MM.1S (cell line): Measurements from ENCODE around the gene MIPOL1.

ENCODE experiments used
- DNase-seq: peaks from one replicate; pipeline ENCODE4 v3.0.0-alpha.2; 2015
- H2AFZ ChIP-seq: fragments of 300-600 bp; sonication (generic); 2 replicates; pipeline ENCODE4 v1.6.0; 2016; ENCODE audit warnings: antibody characterized with exemption, low read length
- H3F3A ChIP-seq: fragments of 300-600 bp; sonication (generic); 2 replicates; pipeline ENCODE4 v1.6.1; 2016; ENCODE audit warnings: mild to moderate bottlenecking, antibody characterized with exemption, low read length, moderate library complexity, mixed read lengths; ENCODE audit not compliant: insufficient read depth
- H3K27ac ChIP-seq: fragments of 300-600 bp; sonication (generic); 2 replicates; pipeline ENCODE4 v1.5.1; 2016; ENCODE audit warnings: mild to moderate bottlenecking, low read length
- H3K27me3 ChIP-seq: fragments of 300-600 bp; sonication (generic); replicated peaks from 2 replicates; pipeline ENCODE4 v1.6.0; 2016; ENCODE audit warnings: low read length; ENCODE audit not compliant: insufficient read depth
- H3K36me3 ChIP-seq: fragments of 300-600 bp; sonication (generic); replicated peaks from 2 replicates; pipeline ENCODE4 v1.6.1; 2016; ENCODE audit warnings: mild to moderate bottlenecking, low read length, mixed read lengths; ENCODE audit not compliant: insufficient read depth
- H3K4me1 ChIP-seq: fragments of 300-600 bp; sonication (generic); 2 replicates; pipeline ENCODE4 v1.6.1; 2016; ENCODE audit warnings: low read length, mixed read lengths
- H3K4me2 ChIP-seq: fragments of 300-600 bp; sonication (generic); 2 replicates; pipeline ENCODE4 v1.6.0; 2016; ENCODE audit warnings: low read depth, low read length
- H3K4me3 ChIP-seq: fragments of 300-600 bp; sonication (generic); 2 replicates; pipeline ENCODE4 v1.5.1; 2016; ENCODE audit warnings: low read length, mixed read lengths
- H3K79me2 ChIP-seq: fragments of 300-600 bp; sonication (generic); 2 replicates; pipeline ENCODE4 v1.6.1; 2016; ENCODE audit warnings: mixed run types, low read length, mixed read lengths
- H3K9ac ChIP-seq: fragments of 300-600 bp; sonication (generic); 2 replicates; pipeline ENCODE4 v1.6.1; 2016; ENCODE audit warnings: low read length, mixed read lengths
- H3K9me2 ChIP-seq: fragments of 300-600 bp; sonication (generic); replicated peaks from 2 replicates; pipeline ENCODE4 v1.6.1; 2016; ENCODE audit warnings: mild to moderate bottlenecking, low read length, mixed read lengths; ENCODE audit not compliant: insufficient read depth
- H3K9me3 ChIP-seq: fragments of 300-600 bp; sonication (generic); replicated peaks from 2 replicates; pipeline ENCODE4 v1.6.1; 2016; ENCODE audit warnings: mild to moderate bottlenecking, low read length, mixed read lengths; ENCODE audit not compliant: insufficient read depth
- H4K20me1 ChIP-seq: fragments of 300-600 bp; sonication (generic); 2 replicates; pipeline ENCODE4 v1.6.1; 2016; ENCODE audit warnings: mild to moderate bottlenecking, low read length, moderate library complexity, mixed read lengths; ENCODE audit not compliant: insufficient read depth
- EZH2 ChIP-seq: fragments of 300-600 bp; sonication (generic); optimal IDR thresholded peaks from 2 replicates; pipeline ENCODE3; 2017; ENCODE audit warnings: low read depth, mild to moderate bottlenecking, antibody characterized with exemption, low read length, mixed read lengths
- EZH2phosphoT487 ChIP-seq: fragments of 300-600 bp; sonication (generic); IDR thresholded peaks from 2 replicates; pipeline ENCODE4 v1.6.1; 2018; ENCODE audit warnings: antibody characterized with exemption, low read length
- TF ChIP-seq, protein P1 (sequence below): fragments of 300-600 bp; sonication (generic); IDR thresholded peaks from 2 replicates; pipeline ENCODE4 v1.5.1; 2016; ENCODE audit warnings: antibody characterized with exemption, low read length, mixed read lengths

The MIPOL1 gene

DNA sequence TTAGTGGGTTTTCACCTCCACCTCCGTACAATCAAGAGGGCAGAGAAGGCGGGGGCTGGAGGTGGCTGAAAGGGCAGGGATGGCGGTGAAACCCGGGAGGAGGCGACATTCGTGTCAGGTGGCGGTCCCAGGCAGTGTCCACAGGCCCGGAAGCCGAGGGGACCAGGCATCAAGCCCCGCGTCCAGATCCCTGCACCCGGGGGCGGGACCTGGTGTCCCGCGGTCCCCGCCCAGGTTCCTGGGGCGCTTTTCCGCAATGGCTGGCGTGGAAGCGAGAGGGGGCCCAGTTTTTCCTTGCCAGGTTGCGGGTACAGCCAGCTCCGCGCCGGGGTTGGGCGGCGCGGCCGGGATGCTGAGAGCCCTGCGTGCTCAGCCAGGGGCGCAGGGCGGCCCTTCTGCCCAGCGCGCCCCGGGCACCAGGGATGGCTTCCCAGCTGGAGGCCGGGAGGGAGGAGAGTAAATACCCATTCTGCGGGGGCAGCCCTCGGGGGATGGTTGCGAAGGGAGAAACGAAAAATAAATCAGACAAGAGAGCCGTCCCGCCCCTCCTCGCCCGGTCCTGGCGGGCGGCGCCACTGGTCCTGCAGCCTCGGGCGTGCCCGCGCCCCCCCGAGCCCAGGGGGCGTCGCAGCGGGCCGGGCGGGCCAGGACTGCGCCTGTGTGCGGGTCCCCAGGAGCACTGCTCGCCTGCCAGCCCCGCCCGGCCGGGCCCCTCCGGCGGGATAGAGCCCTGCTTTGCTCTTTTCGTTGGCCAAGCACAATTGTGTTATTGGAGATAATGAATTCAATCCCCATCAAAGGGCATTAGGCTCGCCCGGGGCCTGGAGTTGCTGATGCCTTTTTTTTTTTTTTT lies 385.8 kb downstream of the MIPOL1 start:
- Histone ChIP-seq H3K27me3 (no peaks in the 10 kb centered on the region), H3F3A (no peaks in the 10 kb centered on the region), H3K4me2 (no peak overlapping the region), H4K20me1 (no peaks in the 10 kb centered on the region), H3K27ac (no peak overlapping the region), H3K4me3 (no peak overlapping the region), H3K79me2 (no peaks in the 10 kb centered on the region), H3K4me1 (no peaks in the 10 kb centered on the region), H3K9me3 (no peaks in the 10 kb centered on the region), H3K36me3 (no peaks in the 10 kb centered on the region), H3K9ac (no peak overlapping the region), H2AFZ (no peak overlapping the region), H3K9me2 (no peaks in the 10 kb centered on the region)
- no peak for TF ChIP-seq EZH2
- TF ChIP-seq, protein P1, sequence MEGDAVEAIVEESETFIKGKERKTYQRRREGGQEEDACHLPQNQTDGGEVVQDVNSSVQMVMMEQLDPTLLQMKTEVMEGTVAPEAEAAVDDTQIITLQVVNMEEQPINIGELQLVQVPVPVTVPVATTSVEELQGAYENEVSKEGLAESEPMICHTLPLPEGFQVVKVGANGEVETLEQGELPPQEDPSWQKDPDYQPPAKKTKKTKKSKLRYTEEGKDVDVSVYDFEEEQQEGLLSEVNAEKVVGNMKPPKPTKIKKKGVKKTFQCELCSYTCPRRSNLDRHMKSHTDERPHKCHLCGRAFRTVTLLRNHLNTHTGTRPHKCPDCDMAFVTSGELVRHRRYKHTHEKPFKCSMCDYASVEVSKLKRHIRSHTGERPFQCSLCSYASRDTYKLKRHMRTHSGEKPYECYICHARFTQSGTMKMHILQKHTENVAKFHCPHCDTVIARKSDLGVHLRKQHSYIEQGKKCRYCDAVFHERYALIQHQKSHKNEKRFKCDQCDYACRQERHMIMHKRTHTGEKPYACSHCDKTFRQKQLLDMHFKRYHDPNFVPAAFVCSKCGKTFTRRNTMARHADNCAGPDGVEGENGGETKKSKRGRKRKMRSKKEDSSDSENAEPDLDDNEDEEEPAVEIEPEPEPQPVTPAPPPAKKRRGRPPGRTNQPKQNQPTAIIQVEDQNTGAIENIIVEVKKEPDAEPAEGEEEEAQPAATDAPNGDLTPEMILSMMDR: no peak
- TF ChIP-seq EZH2phosphoT487: no peak
- no peak for DNase-seq

DNA sequence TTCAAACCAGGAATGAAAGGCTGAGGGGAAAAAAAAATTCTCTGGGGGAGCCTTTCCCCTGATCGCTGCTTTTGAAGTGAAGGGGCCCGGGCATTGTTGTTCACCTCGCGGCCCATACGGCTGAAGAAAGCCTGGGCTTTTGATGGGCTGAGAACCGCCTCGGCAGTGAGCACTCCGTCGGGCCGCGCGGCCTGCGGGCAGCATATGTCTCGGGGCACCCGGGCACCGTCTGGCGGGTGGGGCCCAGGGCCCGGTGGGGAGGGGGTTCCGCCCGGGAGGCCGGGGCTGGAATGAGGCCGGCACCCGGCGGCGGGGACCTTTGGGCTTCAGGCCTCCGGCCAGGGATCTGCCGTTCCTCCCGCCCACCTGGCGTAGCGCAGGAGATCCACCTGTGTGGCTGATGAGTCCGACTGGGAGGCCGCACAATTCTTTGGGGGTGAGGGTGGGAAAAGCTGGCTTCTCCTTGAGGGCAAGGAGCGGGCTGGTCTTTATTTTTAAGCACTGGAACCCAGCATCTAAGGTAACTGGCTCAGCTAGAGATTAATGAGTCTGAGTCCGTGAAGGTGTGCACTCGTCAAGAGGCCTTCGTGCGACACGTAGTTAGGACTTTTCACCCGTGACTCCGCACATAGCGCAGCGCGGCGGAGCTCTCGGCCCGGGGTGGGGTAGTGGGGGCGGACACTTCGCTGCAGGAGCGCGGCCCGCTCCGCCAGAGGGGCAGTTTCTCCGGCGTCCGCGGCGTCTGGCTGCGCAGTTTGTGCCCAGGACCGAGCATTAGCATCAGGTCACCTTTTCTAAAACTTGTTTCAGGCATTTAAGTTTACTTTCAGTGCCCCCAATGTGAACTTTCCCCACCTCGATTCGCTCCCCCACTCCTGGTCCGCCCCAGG lies 386.7 kb downstream of the MIPOL1 start:
- Histone ChIP-seq H3F3A (no peaks in the 10 kb centered on the region), H4K20me1 (no peaks in the 10 kb centered on the region), H3K9me2 (no peaks in the 10 kb centered on the region), H3K4me1 (no peaks in the 10 kb centered on the region), H3K9me3 (no peaks in the 10 kb centered on the region), H3K27me3 (no peaks in the 10 kb centered on the region), H3K27ac (no peak overlapping the region), H3K36me3 (no peaks in the 10 kb centered on the region), H3K9ac (no peak overlapping the region), H3K4me2 (no peak overlapping the region), H2AFZ (no peak overlapping the region), H3K79me2 (no peaks in the 10 kb centered on the region), H3K4me3 (no peak overlapping the region)
- DNase-seq: no peak
- TF ChIP-seq, protein P1: no peak
- TF ChIP-seq EZH2phosphoT487 (no peak), EZH2 (no peak)

DNA sequence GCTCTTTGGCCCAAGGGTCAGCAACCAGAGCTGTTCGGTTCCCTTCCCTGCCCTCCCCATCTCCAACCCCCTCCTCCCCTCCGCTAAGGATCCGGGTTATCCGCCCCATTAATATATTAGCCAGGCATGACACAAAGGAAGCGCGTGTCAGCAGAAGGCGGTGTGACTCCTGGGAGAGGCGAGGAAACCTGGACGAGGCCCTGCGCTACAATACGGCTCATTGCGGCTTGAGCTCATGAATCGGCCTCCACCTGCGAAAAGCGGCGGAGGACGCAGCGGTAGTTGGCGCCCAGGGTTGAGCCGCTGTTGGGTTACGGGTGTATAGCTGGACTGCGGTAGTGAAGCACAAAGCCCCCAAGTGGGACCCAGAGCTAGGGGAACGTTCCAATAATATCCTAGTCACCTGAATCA lies 387.4 kb downstream of the MIPOL1 start:
- H4K20me1 ChIP-seq: no peaks in the 10 kb centered on the region
- no peak overlapping the region for H3K9ac ChIP-seq
- TF ChIP-seq, protein P1: no peak
- H3K36me3 ChIP-seq: no peaks in the 10 kb centered on the region
- no peaks in the 10 kb centered on the region for H3K27me3 ChIP-seq
- no peak overlapping the region for H3K4me2 ChIP-seq
- H3K27ac ChIP-seq: no peak overlapping the region
- H3K9me2 ChIP-seq: no peaks in the 10 kb centered on the region
- DNase-seq: no peak
- no peaks in the 10 kb centered on the region for H3K4me1 ChIP-seq
- no peaks in the 10 kb centered on the region for H3K9me3 ChIP-seq
- no peaks in the 10 kb centered on the region for H3F3A ChIP-seq
- H2AFZ ChIP-seq: no peak overlapping the region
- H3K4me3 ChIP-seq: no peak overlapping the region
- H3K79me2 ChIP-seq: no peaks in the 10 kb centered on the region
